Effector CD8-positive, alpha-beta T cell (primary cell): Measurements from ENCODE around the gene GLYR1.
"Not testable (repeated sequence)": the region's sequence is repeated elsewhere in the genome, so short reads cannot be mapped to it uniquely, and the experiment has no call there.

ENCODE experiments used
- DNase-seq: peaks from one replicate; lab custom pipeline; 2025; lab: John Stamatoyannopoulos, UW

The GLYR1 gene

DNA sequence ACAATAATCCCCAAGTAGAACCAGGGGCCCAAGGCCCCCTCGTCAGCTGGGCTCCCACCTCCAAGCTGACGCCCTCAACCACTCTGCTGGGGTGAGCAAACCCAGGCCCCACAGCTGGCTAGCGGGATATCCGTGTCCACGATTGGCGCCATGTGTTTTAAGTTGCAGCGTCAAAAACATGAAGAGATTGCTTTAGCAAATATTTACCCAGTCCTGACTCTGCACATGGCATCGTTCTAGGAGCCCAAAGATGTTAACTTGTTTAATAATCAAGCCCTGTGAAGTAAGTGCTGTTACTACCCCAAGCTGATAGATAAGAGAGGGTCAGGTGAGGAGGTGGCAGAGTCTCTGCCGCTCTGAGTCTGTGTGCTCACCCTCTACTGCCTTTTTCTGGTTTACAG is 58.6 kb downstream of the GLYR1 start:
- no peak for DNase-seq

DNA sequence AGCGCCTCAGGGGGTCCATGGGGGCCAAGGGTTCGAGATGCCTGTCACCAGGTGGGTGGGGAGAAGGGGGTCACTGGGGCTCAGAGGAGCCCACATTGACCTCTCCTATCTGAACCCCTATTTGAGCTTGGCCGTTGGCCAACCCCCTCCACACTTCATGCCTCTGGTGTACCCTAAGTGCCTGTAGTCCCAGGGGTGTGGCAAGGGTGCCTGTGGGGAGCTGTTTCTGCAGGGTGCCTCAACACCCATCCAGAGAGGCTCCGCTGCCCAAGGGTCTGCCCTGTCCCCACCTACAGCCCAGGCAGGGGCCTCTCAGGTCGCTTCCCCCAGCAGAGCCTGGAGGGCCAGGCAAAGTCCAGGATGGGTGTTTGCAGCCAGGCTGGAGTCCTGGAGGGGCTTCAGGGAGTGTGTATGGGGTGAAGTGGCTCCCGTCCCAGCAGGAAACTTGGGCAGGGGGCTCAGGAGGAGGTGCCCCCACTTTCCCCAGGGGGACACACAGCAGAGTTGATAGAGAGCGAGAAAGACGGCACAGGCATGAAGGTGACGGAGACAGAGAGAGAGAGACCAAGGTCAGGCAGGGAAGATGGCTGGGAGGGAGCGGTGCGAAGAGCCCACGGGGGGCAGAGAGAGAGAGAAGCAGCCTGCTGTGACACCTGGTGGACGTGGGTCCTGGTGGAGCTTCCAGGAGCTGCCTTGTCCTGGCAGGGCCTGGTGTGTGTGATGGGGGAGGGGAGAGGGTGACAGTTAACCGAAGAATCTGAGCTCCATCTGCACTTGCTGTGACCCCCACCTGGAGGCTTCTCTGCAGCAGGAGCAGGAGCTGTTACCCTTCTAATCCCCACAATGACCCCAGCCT is 59.2 kb downstream of the GLYR1 start, which contains the start of gene SEPTIN12:
TSS of gene SEPTIN12 (minus strand) at position 719 of the 856 bp plus-strand sequence. CDS start at position 19, 700 bp downstream.
- no peak for DNase-seq

DNA sequence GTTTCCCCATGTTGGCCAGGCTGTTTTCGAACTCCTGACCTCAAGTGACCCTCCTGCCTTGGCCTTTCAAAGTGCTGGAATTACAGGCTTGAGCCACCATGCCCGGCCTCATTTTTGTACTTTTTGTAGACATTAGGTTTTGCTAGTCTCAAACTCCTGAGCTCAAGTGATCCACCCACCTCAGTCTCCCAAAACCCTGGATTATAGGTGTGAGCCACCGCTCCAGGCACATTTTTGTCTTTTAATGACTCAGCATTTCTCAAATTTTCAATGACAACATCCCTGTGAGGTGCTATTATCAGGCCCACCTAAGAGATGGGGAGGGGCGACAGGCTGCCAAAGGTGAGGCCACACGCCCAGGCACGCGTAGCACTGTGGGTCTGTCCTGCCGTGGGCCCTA is 60.0 kb downstream of the GLYR1 start:
- no peak for DNase-seq

DNA sequence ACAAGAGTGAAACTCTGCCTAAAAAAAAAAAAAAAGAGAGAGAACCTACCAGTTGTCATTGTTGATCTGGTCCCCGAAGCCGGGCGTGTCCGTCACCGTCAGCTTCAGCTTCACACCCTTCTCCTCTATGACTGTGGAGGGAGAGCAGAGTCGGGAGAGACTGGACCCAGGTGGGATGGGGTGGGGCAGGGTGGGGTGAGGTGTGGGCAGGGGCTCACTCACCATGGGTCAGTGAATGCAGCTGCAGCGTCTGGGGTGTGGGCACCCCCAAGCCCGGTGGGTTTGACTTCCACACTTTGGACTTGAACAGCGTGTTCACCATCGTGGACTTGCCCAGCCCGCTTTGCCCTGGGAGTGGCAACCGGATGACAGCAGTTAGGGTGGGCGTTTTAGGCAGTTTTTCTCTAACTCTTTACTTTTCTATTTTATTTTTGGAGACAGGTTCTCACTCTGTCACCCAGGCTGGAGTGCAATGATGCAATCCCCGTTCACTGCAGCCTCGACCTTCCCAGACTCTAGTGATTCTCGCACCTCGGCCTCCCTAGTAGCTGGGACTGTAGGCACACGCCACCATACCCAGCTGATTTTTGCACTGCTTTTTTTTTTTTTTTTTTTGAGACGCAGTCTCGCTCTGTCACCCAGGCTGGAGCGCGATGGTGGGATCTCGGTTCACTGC is 61.2 kb downstream of the GLYR1 start:
- no peak for DNase-seq

DNA sequence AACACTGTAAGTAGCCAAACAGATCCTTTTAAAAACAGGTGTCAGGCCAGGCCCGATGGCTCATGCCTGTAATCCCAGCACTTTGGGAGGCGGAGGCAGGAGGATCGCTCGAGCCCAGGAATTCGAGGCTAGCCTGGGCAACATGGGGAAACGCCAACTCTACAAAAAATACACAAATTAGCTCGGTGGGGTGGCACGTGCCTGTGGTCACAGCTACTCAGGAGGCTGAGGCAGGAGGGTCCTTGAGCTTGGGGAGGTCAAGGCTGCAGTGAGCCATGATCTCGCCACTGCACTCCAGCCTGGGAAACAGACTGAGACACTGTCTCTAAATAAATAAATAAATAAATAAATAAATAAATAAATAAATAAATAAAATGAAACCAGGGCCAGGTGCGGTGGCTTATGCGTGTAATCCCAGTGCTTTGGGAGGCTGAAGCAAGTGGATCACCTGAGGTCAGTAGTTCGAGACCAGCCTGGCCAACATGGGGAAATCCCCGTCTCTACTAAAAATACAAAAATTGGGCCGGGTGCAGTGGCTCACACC is 62.6 kb downstream of the GLYR1 start:
- DNase-seq = not testable (repeated sequence)

- no peak for DNase-seq
These were observed 63.1 kb downstream of the GLYR1 start for GRCh38 chr16:4783951-4784336.

- no peak for DNase-seq
These were observed 63.7 kb downstream of the GLYR1 start for GRCh38 chr16:4783251-4783950.

DNA sequence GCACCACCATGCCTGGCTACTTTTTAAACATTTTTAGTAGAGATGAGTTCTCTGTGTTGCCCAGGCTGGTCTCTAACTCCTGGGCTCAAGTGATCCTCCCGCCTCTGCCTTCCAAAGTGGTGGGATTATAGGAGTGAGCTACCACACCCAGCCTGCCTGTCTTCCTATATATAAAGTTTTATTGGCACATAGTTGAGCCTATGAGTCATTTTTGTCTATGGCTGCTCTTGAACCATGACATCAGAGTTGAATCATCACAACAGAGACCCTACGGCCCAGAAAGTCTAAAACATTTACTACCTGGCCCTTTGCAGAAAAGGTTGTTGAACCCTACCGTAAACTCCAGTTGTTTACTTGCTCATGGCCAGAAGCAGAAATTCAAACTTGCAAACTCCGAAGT is 66.9 kb downstream of the GLYR1 start:
- DNase-seq = no peak

GRCh38 chr16:4778050-4778392 is 69.1 kb downstream of the GLYR1 start:
- no peak for DNase-seq

- no peak for DNase-seq
These were observed 69.6 kb downstream of the GLYR1 start for GRCh38 chr16:4777339-4778049.

DNA sequence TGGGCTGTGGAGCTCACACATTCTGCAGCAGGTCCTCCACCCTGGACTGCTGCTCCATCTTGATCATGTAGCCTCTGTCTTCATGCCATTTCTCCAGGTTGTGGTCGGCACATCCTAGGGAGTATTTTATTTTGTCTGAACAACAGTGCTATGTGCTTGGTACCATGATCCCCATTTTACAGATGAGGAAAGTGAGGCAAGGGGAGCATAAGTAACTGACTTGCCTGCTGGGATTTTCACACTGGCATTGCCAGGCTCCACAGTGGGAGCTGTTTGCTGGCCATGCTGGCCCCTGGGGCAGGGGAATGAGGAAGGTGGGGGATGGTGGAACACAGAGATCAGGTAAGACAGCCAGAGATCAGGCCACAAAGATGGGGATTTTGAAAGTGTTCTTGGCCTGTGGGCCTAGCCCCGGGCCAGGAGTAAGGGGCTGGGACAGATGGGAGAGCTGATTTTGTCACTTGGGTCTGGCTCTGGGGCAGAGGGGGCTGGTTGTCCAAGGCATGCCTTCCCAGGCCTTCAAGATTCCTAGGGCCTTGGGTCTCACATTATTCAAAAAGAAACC is 70.9 kb downstream of the GLYR1 start:
- DNase-seq = no peak

- no peak for DNase-seq
These were observed 72.1 kb downstream of the GLYR1 start for GRCh38 chr16:4775005-4775404.

GRCh38 chr16:4772351-4772750 is 74.7 kb downstream of the GLYR1 start:
- no peak for DNase-seq

DNA sequence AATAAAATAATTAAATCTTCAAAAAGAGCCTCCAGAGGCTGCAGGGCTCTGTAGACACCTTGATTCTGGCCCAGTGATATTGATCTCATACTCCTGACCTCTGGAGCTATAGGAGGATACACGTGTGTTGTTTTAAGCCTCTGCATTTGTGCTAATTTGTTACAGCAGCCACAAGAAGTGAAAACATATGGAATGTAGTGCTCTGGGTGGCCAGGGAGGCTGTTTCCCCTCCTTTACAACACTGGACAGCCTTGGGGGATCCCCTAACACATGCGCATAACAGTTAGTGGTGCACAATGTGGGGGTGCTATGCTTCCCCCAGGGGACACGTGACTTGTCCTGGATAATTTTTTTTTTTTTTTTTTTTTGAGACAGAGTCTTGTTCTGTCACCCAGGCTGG is 75.4 kb downstream of the GLYR1 start:
- no peak for DNase-seq

- no peak for DNase-seq
These were observed 77.8 kb downstream of the GLYR1 start for GRCh38 chr16:4769306-4769638.

DNA sequence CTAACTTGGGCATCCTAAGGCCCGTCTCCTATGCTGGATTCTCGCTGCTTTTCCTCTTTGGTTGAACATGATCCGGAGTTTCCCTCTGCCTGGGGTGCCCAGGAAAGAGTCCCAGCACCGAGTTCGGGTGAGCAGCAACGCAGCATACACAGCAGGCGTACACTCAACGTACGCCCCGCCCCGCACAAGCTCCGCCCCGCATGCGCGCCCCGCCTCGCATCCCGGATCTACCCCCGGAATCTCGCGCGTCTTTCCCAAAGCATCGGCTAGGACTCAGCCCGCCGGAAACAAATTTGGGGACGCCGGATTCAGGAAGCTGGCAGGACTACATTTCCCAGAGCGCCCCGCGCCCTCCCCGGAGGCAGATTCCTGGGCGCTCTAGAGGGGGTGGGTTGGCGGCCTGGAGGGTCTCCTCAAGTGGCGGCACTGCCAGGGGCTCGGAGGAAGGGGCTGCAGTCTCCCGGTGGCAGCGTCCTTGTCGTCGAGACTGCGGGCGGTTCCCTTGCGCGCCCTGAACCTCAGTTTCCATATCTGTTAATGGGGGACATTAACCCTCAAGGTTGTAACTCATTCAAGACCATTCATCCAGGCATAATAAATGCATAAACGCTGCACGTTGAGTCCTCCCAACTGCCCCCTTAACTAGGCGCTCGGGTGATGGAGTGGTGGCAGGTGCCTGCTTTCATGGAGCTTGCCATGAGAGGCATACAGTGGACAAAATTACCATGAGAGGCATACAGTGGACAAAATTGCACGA is 78.4 kb downstream of the GLYR1 start:
- DNase-seq = peak; percentile 78

DNA sequence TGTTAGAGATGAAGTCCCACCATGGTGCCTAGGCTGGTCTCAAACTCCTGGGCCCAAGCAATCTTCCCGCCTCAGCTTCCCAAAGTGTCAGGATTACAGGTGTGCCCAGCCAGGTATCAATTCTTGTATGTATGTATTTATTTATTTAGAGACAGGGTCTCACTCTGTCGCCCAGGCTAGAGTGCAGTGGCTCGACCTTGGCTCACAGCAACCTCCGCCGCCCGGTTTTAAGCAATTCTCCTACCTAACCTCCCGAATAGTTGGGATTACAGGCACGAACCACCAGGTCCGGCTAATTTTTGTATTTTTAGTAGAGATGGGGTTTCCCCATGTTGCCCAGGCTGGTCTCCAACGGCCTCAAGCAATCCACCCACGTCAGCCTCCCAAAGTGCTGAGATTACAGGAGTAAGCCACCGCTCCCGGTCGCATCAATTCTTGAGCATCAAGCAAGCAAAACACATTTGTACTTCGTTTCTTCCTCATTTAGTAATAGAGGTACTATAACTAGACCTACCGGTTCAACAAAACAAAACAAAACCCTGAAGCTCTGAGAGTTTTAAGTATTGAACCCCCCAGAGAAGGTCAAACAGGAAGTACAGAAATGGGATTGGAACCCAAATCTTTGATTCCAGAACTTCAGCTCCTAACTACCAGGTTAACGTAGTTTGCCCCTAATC is 79.1 kb downstream of the GLYR1 start:
- no peak for DNase-seq

GRCh38 chr16:4766875-4767628 is 80.0 kb downstream of the GLYR1 start, which contains the start of gene ZNF500:
Gene ZNF500 (minus strand): TSS chr16:4767162. CDS start chr16:4765978, 1,184 bp downstream.
- DNase-seq = peak; percentile 90
